Measurements from ENCODE around the gene SEPTIN1.
"Not testable (repeated sequence)": the region's sequence is repeated elsewhere in the genome, so short reads cannot be mapped to it uniquely, and the experiment has no call there.

SEPTIN1 gene

GRCh38 chr16:30397056-30397455, 14.7 kb upstream of the SEPTIN1 start:
- peak overlapping the region; percentile 93 for H3K4me3 Mint-ChIP-seq
- H3K9me3 Mint-ChIP-seq = no peaks in the 10 kb centered on the region
- no peaks in the 10 kb centered on the region for H3K27me3 Mint-ChIP-seq (ENCODE audit: low read depth, poor library complexity)
- peaks cover 58% of the 10 kb centered on the region for H3K4me1 Mint-ChIP-seq
- peak overlapping the region; percentile 77 for H3K27ac Mint-ChIP-seq
- DNase-seq = no peak
- peaks cover 6% of the 10 kb centered on the region for H3K36me3 Mint-ChIP-seq (ENCODE audit: low read depth)
- TF ChIP-seq, protein P1, sequence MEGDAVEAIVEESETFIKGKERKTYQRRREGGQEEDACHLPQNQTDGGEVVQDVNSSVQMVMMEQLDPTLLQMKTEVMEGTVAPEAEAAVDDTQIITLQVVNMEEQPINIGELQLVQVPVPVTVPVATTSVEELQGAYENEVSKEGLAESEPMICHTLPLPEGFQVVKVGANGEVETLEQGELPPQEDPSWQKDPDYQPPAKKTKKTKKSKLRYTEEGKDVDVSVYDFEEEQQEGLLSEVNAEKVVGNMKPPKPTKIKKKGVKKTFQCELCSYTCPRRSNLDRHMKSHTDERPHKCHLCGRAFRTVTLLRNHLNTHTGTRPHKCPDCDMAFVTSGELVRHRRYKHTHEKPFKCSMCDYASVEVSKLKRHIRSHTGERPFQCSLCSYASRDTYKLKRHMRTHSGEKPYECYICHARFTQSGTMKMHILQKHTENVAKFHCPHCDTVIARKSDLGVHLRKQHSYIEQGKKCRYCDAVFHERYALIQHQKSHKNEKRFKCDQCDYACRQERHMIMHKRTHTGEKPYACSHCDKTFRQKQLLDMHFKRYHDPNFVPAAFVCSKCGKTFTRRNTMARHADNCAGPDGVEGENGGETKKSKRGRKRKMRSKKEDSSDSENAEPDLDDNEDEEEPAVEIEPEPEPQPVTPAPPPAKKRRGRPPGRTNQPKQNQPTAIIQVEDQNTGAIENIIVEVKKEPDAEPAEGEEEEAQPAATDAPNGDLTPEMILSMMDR (IDR thresholded peaks at IDR 0.05) = no peak

DNA sequence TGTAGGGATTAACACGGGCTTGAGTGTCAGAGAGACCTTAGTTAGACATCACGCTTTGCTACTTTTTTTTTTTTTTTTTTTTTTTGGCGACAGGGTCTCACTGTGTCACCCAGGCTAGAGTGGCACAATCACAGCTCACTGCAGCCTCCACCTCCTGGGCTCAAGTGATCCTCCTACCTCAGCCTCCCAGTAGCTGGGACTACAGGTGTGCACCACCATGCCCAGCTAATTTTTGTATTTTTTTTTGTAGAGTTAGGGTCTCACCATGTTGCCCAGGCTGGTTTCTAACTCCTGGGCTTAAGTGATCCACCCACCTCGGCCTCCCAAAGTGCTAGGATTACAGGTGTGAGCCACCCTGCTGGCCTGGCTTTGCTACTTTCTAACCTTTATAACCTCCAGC, 14.3 kb upstream of the SEPTIN1 start:
- H3K4me1 Mint-ChIP-seq = peaks cover 54% of the 10 kb centered on the region
- H3K4me3 Mint-ChIP-seq = peak overlapping the region; percentile 93
- not testable (repeated sequence) for H3K27me3 Mint-ChIP-seq (ENCODE audit: low read depth, poor library complexity); H3K27ac Mint-ChIP-seq; H3K9me3 Mint-ChIP-seq; DNase-seq; H3K36me3 Mint-ChIP-seq (ENCODE audit: low read depth)

- H3K4me1 Mint-ChIP-seq = peaks cover 49% of the 10 kb centered on the region
- H3K36me3 Mint-ChIP-seq (ENCODE audit: low read depth) = peaks cover 6% of the 10 kb centered on the region
- H3K27me3 Mint-ChIP-seq (ENCODE audit: low read depth, poor library complexity) = peaks cover 2% of the 10 kb centered on the region
- TF ChIP-seq, protein P1 (IDR thresholded peaks at IDR 0.05) = no peak
- no peak for DNase-seq
- no peaks in the 10 kb centered on the region for H3K9me3 Mint-ChIP-seq
- peak overlapping the region; percentile 52 for H3K27ac Mint-ChIP-seq
- H3K4me3 Mint-ChIP-seq = peak overlapping the region; percentile 93
These were observed 13.7 kb upstream of the SEPTIN1 start for GRCh38 chr16:30395992-30396585.

DNA sequence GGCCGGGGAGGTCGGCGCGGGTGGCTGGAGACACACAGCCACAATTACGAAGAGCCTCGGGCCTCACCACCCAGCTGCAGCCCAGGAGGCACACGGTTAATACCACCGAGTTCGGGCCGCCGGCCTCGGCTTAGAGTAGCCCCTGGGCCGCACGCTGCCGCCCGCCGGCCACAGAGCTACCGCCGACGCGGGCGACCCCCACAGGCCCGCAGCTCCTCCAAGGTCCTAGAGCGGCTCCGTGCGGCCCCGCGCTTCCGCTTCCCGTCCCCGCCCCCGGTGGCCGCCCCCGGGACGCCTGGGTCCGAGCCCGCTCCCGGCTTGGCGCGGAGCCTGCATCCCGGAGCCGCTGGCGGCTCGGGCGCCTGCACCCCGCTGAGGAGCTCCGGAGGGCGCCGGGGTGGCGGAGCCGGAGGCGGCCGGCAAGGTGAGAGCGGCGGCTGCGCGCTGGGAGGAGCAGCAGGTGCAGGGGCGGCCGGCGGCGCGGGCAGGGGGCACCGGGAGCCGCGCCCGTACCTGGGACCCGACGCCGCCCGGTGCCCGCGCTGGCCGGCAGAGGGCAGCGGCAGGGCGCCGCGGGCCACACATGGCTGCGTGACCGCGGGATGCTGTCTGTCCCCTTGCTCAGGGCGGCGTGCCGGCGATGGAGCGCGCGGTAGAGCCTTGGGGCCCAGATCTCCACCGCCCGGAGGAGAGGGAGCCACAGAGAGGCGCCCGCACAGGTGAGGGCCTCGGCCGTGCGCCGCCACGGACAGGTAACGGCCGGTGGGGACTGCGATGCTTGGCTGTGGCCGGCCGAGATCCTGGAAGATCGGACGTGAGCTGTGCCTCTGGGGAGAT, 13.0 kb upstream of the SEPTIN1 start, which contains the start of gene ZNF48:
TSS of gene ZNF48 (plus strand) at position 266 of the 837 bp plus-strand sequence. CDS start at position 641, 375 bp downstream.
- Mint-ChIP-seq H3K27ac (peak within 1 kb of the TSS; percentile 100), H3K27me3 (ENCODE audit: low read depth, poor library complexity) (peaks cover 2% of the 10 kb centered on the region), H3K4me3 (peak within 1 kb of the TSS; percentile 93), H3K9me3 (no peaks in the 10 kb centered on the region), H3K36me3 (ENCODE audit: low read depth) (peaks cover 6% of the 10 kb centered on the region), H3K4me1 (peaks cover 49% of the 10 kb centered on the region)
- DNase-seq = peak; percentile 80
- TF ChIP-seq, protein P1 (IDR thresholded peaks at IDR 0.05) = peak; percentile 7

- TF ChIP-seq, protein P1 (IDR thresholded peaks at IDR 0.05) = no peak
- Mint-ChIP-seq H3K27me3 (ENCODE audit: low read depth, poor library complexity) (peaks cover 2% of the 10 kb centered on the region), H3K36me3 (ENCODE audit: low read depth) (peaks cover 6% of the 10 kb centered on the region), H3K27ac (peak overlapping the region; percentile 100), H3K4me1 (peaks cover 44% of the 10 kb centered on the region), H3K9me3 (no peaks in the 10 kb centered on the region), H3K4me3 (peak overlapping the region; percentile 92)
- no peak for DNase-seq
These were observed 12.3 kb upstream of the SEPTIN1 start for GRCh38 chr16:30394592-30395154.

DNA sequence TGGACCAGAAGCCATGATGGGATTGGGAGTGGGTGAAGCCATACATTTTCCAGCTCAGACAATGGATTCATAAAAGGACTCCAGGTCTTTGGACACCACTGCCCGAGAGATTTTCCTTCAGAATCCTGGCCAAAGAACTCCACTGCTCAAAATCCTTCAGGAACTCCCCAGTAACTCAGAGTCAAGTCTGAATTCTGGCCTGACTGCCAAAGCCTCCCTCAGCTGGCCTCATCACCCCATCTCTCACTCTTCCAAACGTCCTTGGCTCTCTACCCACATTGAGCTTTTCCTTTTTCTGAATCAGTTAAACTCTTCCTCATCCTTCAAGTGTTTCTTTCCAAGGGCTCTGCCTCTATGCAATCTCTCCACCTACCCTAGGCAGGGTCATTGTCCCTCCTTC, 1.2 kb upstream of the SEPTIN1 start:
- H3K9me3 Mint-ChIP-seq = peaks cover 4% of the 10 kb centered on the region
- peaks cover 9% of the 10 kb centered on the region for H3K36me3 Mint-ChIP-seq (ENCODE audit: low read depth)
- no peak overlapping the region for H3K4me3 Mint-ChIP-seq
- DNase-seq = no peak
- peak overlapping the region; percentile 88 for H3K27ac Mint-ChIP-seq
- TF ChIP-seq, protein P1 (IDR thresholded peaks at IDR 0.05) = no peak
- H3K4me1 Mint-ChIP-seq = peaks cover 45% of the 10 kb centered on the region
- H3K27me3 Mint-ChIP-seq (ENCODE audit: low read depth, poor library complexity) = peaks cover 8% of the 10 kb centered on the region
